ENCODE results near the gene CEP164.

GRCh38 chr11:117414724-117415123 lies 87.1 kb downstream of the CEP164 start:
- TF ChIP-seq IRF1 (CRISPR knock-in tag; IDR thresholded peaks at IDR 0.05) (no peak), ZNF263 (CRISPR knock-in tag; IDR thresholded peaks at IDR 0.05; ENCODE audit: low read depth) (no peak), HMGXB4 (CRISPR knock-in tag; IDR thresholded peaks at IDR 0.05) (no peak), ZNF512 (CRISPR knock-in tag; IDR thresholded peaks at IDR 0.05; ENCODE audit: borderline replicate concordance) (no peak), CTCF (IDR thresholded peaks at IDR 0.05) (no peak), PREB (CRISPR knock-in tag; IDR thresholded peaks at IDR 0.05; ENCODE audit: borderline replicate concordance) (no peak)
